HTR-8/SVneo (cell line): ENCODE data around the gene PLEKHB2.
"Not testable (repeated sequence)": the region's sequence is repeated elsewhere in the genome, so short reads cannot be mapped to it uniquely, and the experiment has no call there.

ENCODE experiments used
- DNase-seq: peaks from one replicate; pipeline ENCODE4 v3.0.0; 2011; ENCODE audit warnings: low spot score, mixed read lengths; ENCODE audit not compliant: insufficient read length
- FAIRE-seq: peaks from 2 replicates; lab custom pipeline; 2011; peaks lifted over from hg19 to GRCh38; lab: Jason Lieb, UNC

Gene PLEKHB2

DNA sequence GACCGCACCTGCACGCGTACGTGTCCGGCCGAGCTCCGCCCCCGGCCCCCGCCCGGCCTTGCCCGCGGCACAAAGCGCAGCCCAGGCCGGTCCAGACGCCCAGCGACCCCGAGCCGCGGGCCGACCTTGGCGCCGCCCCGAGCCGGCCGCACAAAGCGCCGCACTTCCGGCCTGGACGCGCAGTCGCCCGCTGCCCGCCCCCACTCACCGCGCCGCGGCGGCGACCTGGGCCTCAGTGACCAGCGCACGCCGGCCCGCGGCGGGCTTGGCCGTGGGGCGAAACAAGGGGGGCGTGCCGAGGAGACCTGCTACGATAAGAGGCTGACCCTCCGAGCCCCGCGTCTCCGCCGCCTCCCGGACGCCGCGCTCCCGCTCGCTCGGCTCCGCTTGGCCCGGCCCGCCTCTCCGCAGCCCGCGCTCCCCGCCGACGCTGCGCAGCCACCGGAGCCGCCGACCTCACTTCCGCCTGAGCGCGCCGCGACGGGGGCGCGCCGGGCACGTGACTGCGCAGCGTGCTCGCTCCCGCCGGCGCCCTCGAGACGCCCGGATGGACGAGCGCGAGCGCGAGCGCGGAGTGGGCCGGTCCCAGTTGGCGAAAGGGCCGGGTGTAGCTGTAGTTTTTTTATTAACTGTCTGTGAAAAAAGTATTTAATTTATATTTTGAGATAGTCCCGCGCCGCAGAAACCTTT is 12.0 kb upstream of the PLEKHB2 start, which contains the start of gene FAM168B:
TSS of gene FAM168B (minus strand) at position 455 of the 690 bp plus-strand sequence. CDS start 10,814 bp downstream, outside the sequence.
- peak; percentile 96 for FAIRE-seq
- DNase-seq = peak; percentile 86

DNA sequence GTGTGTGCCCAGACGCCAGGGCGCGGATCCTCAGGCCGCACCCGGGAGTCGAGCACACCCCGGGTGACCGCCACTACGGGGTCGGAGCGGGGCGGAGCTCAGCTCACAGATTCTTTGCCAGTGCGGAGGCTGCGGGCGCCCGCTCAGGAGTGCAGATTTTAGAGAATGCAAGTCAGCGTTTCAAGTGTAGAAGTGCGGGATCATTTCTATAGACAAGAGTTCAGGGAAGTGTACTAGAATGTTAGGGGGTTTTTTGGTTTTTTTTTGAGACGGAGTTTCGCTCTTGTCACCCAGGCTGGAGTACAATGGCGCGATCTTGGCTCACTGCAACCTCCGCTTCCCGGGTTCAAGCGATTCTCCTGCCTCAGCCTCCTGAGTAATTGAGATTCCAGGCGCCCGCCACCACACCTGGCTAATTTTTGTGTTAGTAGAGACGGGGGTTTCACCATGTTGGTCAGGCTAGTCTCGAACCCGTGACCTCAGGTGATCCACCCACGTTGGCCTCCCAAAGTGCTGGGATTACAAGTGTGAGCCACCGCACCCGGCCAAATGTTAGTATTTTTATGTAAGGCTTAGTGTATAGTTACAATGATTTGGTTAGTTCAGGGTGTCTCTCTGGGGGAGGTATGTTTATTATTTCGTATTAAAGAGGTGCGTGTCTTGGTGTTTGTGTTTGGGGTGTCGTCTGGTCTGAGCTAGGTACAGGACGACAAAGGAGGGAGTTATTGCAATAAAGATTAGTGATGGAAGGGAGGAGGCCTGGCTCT is 11.3 kb upstream of the PLEKHB2 start:
- FAIRE-seq (no peak), DNase-seq (peak; percentile 51)

DNA sequence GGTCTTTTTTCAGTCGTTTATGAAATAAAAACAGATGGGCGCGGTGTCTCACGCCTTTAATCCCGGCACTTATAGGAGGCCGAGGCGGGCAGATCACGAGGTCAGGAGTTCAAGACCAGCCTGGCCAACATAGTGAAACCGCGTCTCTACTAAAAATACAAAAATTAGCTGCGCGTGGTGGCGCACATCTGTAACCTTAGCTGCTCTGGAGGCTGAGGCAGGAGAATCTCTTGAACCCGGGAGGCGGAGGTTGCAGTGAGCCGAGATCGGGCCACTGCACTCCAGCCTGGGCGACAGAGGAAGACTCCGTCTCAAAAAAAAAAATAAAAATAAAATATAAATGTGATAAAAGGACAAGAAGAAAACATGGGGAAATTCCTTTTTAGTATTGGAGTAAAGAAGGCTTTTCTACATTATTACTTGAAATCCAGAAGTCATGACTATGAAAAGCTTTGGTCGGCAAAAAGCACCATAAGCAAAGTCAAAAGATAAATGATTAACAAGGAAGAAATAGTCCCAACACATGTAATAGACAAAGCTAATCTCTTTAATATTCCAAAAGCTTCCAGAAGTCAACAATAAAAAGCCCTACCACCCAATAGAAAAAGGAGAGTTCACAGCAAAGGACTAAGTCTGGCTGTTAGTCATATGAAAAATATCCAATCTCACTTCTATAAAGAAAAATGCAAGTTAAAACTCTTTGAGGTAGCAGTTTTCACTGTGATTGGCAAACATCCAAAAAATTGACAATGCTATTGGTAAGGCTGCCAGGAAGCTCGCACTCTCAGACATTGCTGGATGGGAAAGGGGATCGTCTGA is 10.5 kb upstream of the PLEKHB2 start:
- DNase-seq (no peak), FAIRE-seq (peak; percentile 16)

- no peak for FAIRE-seq
- no peak for DNase-seq
Measured at GRCh38 chr2:131103165-131103564, 2.0 kb upstream of the PLEKHB2 start.

DNA sequence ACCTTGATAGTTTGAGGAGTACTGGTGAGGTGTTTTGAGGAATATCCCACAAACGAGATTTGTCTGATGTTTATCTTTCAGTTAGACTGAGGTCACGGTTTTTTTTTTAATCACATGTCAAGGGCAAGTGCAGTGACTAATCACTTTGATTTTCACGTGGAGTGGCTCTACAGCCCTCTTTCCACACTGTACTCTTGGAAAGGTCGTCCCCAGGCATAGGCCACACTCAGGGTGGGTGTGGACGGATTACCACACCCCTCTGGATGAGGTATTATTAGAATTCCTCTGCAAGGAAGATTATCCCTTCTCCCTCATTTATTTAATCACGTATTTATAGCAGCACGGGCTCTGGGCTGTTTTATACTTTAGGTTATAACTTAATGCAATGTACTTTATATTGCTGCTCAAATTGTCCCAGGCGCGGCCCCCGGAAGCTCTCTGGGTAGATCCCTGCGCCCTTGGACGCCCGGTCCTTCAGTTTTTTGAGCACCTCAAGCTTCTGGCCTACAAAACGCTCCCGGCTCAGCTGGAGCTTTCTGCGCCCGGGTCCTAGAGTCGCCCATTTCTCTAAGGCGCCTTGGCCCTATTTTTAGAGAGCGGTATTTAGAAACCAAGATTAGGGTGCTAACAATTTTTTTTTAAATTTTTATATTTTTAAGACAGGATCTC is 515 bp upstream of the PLEKHB2 start:
- FAIRE-seq = no peak
- peak; percentile 69 for DNase-seq

DNA sequence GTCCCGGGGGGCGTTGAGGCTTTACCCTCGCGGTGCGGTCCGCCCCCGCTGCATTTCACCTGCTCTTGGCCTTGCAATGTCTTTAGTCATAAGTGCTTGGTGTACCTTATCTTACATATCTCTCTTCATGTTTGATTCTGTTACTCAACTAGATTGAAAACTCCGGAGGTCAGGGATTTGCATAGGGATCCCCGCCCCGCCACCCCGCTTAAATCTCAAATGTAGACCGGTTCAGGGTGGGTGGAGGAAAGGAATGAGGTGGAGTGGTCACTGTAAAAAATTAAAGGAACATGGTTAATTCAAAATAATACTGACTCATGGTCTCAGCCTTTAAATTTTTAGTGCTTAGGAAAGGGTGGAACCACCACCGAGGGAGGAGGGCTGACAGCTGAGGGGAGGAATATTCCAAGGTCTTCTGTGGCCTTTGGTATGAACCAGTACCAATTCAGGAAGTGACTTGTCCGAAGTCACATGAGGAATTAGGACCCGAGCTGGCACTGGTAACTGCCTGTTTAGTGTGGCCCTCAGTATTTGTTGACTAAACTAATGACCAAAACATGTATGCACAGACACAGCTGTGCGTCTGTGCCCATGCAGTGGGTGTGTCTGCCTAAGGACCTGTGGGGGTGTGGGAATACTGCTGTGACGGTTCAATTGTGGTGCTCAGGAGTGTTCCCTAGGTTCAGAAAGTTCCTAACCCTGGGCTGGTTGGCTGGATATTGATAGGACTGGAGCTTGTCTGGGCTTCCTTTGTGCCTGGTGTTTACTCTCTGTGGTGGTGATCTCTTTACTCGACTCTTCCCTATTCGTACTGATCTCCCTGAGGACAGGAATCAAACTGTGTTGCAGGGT is 1.0 kb downstream of the PLEKHB2 start:
- FAIRE-seq (no peak), DNase-seq (peak; percentile 44)

GRCh38 chr2:131112529-131112928 is 7.4 kb downstream of the PLEKHB2 start:
- FAIRE-seq = no peak
- no peak for DNase-seq

DNA sequence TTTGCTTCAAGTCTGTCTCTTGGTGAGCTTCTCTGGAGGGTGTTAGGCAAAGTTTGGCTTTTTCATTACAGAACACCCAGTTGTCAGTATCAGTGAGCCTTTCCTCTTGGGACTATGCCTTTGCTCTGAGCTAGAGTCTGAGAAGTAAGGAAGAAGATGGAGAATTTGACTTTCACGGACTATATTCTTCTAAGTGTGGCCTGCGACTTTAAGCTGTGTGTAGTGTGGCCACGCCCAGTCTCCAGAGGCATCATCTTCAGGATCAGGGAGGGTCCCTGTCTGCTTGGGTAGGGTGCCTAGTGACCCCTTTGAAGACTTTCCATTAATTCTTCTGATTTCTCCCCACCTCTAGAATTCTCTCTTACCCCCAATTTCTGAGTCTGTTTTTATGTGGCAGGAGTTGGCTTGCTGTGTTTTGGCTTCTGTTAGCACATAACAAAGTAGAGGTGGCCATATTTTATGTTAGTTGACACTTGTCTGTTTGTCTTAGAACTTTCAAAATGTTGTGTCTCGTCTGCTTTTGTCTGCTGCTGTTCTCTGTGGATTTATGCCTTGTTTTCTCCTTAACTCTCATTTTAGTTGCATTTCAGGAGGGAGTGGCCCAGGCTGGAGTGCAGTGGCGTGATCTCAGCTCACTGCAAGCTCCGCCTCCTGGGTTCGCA is 8.6 kb downstream of the PLEKHB2 start:
- FAIRE-seq = no peak

GRCh38 chr2:131114950-131115349 is 9.8 kb downstream of the PLEKHB2 start:
- not testable (repeated sequence) for FAIRE-seq

More for the DNA sequence above, 8.6 kb downstream of the PLEKHB2 start:
- no peak for DNase-seq

DNA sequence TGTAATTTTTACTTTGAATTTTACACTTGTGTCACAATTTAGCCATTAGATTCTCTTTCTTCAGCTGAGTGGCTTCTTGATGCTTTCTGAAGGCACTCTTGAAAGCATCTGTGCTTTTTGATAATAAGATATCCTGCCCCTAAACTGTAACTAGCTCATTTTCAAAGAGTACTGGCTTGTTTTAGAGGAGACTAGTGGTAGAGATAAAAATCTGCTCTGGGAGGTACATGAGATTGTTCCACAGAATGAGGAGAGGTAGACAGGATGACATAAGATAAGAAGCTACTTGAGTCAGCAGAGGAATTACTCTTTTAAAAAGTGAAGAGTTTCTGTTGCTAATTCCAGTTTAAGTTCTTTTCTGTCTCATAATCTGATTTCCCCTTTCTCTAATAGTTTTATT is 10.6 kb downstream of the PLEKHB2 start:
- FAIRE-seq (no peak), DNase-seq (no peak)

More at GRCh38 chr2:131114950-131115349, 9.8 kb downstream of the PLEKHB2 start:
- not testable (repeated sequence) for DNase-seq

DNA sequence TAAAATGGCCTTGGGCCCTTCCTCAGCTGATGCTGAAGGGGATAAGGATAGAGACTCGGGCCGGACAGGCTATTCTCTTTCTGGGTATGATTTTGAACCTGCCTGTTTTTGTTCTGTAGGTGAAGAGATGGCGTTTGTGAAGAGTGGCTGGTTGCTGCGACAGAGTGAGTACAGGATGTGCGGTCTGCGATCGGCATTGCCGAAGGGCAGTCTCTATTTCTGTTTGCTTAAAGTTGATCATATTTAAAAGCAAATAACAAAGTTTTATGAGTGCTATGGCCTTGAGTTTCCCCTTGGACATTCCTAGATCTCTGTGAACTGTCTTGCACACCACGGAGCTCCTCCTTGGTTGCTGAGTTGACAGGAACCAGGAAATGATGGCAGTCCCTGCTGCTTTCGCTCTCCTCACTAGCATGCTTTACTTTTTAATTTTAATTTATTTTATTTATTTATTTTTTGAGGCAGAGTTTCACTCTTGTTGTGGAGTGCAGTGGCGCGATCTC is 15.7 kb downstream of the PLEKHB2 start:
- DNase-seq (no peak), FAIRE-seq (no peak)

GRCh38 chr2:131121464-131121863 is 16.3 kb downstream of the PLEKHB2 start:
- DNase-seq (no peak), FAIRE-seq (no peak)

DNA sequence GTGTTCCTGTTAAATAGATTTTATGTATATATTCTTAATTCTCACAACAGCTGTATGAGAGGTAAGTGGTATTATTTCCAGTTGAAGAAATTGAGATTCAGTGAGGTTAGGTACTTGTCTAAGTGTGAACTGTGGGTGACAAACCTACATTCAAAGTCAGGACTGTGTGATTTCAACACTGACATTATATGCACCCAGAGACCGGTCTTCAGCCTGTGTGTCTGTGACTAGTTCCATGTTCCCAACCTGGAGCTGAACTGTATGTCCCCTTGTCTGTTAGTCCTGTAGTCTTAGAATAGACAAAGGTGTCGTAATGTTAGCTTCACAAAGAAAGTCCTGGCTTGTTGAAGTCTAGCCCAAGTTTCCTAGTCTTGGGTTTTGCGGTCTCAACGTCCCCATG is 17.4 kb downstream of the PLEKHB2 start:
- FAIRE-seq = no peak
- DNase-seq = no peak

DNA sequence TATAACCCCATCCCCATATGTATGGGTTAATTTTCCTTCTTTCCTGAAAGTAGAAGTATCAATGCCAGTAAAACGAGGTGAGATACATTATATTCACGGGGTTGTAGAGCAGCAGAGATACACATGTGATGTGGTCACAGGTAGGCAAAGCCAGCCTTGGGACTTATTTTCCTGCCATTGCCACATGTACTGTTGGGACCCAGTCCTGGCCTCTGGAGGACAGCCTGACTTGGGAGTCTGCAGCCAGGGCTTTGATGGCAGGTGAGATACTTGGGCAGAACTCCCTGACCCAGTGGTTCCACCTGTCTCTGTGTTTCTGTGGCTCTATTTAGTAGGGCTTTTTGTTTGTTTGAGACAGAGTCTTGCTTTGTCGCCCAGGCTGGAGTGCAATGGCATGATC is 18.1 kb downstream of the PLEKHB2 start:
- FAIRE-seq = no peak
- DNase-seq = no peak

DNA sequence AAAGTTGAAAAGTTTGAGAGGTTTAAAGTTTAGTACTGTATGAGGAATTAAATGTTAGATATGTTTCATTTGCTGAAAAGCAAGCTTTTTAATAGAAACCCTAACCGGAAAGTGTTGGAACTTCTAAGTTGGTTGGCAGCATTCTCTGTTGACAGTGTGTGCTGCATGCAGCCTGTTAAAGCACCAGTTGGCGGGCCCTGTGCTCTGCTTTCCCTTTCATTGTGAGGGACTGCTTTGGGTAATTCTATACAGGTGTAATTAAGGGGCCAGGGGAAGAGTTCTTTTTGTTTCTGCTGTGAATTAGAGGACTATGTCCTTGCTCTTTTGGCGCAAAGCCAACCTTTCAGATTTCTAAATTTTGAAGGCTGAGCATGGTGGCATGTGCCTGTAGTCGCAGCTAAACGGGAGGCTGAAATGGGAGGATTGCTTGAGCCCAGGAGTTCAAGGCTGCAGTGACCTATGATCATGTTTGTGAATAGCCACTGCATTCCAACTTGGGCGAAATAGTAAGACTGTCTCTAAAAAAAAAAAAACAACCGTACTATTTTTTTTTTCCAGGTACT is 20.1 kb downstream of the PLEKHB2 start:
- DNase-seq (no peak), FAIRE-seq (no peak)

GRCh38 chr2:131126436-131126835 is 21.3 kb downstream of the PLEKHB2 start:
- FAIRE-seq = no peak
- DNase-seq = no peak

DNA sequence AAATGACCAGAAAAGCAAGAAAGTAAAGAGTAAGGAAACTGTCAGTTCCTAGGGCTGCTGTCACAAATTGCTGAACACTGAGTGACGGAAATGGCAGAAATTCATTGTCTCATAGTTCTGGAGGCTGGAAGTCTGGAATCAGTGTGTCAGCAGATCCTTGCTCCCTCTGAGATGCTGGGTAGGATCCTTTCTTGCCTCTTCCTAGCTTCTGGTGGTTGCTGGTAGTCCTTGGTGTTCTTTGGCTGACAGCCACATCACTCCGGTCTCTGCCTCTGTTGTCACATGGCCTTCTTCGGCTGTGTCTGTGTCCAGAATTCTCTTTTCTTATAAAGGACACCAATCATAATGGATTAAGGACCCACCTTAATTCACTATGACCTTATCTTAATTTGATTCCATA is 21.9 kb downstream of the PLEKHB2 start:
- FAIRE-seq (no peak), DNase-seq (no peak)

DNA sequence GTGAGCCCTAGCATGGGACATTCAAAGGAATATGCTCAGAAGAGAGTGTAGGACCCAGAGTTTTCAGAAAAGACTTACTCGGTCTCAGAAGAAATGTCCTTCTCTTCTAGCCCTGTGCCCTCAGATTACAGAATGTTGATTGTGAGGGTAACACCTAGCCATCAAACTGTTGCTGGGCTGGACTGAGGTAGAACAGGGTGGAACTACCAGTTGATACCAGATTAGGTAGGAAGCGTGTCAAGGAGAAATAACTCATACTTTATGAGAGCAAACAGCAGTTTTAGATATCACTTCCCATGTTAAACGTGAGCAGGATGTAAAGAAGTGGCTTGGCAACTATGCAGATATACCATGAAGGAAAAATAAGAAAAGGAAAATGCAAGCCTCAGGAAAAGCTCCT is 22.8 kb downstream of the PLEKHB2 start:
- DNase-seq (no peak), FAIRE-seq (no peak)
